Cardiac muscle cell (in vitro differentiated cells and primary cell): ENCODE measurements around the gene AUTS2. TPM values are rescaled to one million over a fixed set of nuclear protein-coding genes. Genes with fewer than 3 reads are reported as not detected.

Source experiments
- DNase-seq, 2 donors: peaks; one replicate each; pipeline versions ENCODE4 v3.0.0 to v3.0.0-alpha.2; 2010 to 2017; ENCODE audit warnings: low read depth in 1 of 2, low spot score in 1 of 2
- H3K27ac ChIP-seq: fragments of 200-600 bp; sonication (generic); 2 replicates; pipeline ENCODE4 v1.5.1; 2016
- H3K27me3 ChIP-seq: fragments of 200-600 bp; sonication (generic); 2 replicates; pipeline ENCODE4 v1.6.0; 2016; ENCODE audit warnings: control low read depth
- H3K36me3 ChIP-seq: fragments of 200-600 bp; sonication (generic); 2 replicates; pipeline ENCODE4 v1.5.1; 2016; ENCODE audit warnings: control low read depth
- H3K4me1 ChIP-seq: fragments of 200-600 bp; sonication (generic); 2 replicates; pipeline ENCODE4 v1.8.1; 2017; ENCODE audit warnings: low read depth, mild to moderate bottlenecking, mixed run types
- H3K4me3 ChIP-seq: fragments of 200-600 bp; sonication (generic); 2 replicates; pipeline ENCODE4 v1.5.1; 2016; ENCODE audit warnings: mild to moderate bottlenecking
- H3K9me3 ChIP-seq: fragments of 200-600 bp; sonication (generic); 2 replicates; pipeline ENCODE4 v1.5.1; 2017; ENCODE audit warnings: low read depth, mild to moderate bottlenecking, control low read depth
- polyA plus RNA-seq: library from polyadenylated mRNA; unstranded; fragments of >200 nt; fragmentation: Nextera tagmentation; extraction: Ambion mirVana; gene quantifications from 2 replicates; pipeline ENCODE4 v1.2.1, GENCODE V29; 2016
- total RNA-seq: library from RNA; depleted of rRNA; stranded (reverse); fragments of >200 nt; gene quantifications from 2 replicates; pipeline ENCODE4 v1.2.3, GENCODE V29; 2016
- TF ChIP-seq, protein P1 (sequence below): IDR thresholded peaks from 2 replicates; pipeline ENCODE4 v1.5.1; 2012; ENCODE audit warnings: low read depth, mild to moderate bottlenecking, low read length

AUTS2 gene
- total and polyA plus RNA-seq, 2 experiments from 2014 or later: 41.0 to 45.5 TPM

DNA sequence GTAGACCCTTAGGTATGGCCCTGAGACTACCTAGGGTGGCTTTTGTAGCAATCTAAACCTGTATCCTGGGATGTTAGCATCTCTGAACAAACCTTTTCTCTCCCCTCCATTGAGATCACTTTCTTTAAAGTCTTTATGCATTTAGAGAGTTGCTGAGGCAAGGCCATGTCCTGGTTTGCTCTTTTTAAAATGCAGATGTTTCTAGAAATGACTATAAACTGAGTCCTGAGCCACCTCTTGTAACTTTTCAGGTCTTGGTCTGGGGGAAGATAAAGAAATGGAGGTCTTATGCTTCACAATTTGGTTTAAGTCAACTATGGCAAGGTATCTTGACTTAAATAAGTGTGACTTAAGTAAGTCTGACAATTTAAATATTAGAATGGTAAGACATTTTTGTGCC is 78.0 kb downstream of the AUTS2 start:
- DNase-seq: no peak
- TF ChIP-seq, protein P1, sequence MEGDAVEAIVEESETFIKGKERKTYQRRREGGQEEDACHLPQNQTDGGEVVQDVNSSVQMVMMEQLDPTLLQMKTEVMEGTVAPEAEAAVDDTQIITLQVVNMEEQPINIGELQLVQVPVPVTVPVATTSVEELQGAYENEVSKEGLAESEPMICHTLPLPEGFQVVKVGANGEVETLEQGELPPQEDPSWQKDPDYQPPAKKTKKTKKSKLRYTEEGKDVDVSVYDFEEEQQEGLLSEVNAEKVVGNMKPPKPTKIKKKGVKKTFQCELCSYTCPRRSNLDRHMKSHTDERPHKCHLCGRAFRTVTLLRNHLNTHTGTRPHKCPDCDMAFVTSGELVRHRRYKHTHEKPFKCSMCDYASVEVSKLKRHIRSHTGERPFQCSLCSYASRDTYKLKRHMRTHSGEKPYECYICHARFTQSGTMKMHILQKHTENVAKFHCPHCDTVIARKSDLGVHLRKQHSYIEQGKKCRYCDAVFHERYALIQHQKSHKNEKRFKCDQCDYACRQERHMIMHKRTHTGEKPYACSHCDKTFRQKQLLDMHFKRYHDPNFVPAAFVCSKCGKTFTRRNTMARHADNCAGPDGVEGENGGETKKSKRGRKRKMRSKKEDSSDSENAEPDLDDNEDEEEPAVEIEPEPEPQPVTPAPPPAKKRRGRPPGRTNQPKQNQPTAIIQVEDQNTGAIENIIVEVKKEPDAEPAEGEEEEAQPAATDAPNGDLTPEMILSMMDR: no peak
- H3K27me3 ChIP-seq: no peaks in the 10 kb centered on the region
- peaks cover 29% of the 10 kb centered on the region for H3K4me1 ChIP-seq
- no peak overlapping the region for H3K4me3 ChIP-seq
- H3K9me3 ChIP-seq: no peaks in the 10 kb centered on the region
- H3K36me3 ChIP-seq: no peaks in the 10 kb centered on the region
- no peak overlapping the region for H3K27ac ChIP-seq

DNA sequence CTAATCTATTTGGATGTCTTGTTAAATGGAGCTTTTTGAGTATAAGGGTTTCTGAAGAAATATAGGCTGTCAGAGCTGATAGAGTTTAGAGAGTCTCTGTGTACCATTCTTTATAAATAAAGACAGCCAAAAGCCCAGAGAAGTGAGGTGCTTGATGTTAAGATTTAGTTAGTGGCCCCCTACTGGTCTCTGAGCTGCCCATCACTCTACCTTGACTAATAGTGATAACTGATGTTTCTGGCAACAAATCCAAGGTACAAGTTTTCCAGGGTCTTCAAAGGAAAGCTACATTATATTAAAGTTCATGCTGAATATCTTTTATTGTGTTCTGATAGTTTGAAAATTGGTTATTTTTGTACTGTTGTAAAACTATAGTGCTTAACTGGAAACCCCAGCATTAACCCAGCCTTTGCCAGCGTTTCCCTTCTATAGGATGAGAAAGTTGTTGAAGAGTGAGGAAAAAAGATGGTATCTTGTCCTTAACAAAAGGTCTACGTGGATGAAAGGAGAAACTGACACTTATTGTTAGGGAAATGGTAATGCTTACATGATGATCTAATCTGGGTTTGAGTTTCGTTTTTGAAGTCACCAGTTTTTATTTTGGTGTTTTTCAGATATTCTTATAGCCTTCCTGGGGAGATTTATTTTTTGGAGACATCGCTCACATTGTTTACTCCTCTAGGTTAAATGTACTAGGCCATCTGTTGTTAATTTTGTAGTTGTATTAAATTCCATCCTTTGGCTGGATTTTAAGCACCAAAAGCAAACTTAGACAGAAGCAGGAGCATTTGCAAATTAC is 79.0 kb downstream of the AUTS2 start:
- Histone ChIP-seq H3K4me3 (no peak overlapping the region), H3K27ac (no peak overlapping the region), H3K36me3 (no peaks in the 10 kb centered on the region), H3K9me3 (no peaks in the 10 kb centered on the region), H3K4me1 (peaks cover 32% of the 10 kb centered on the region), H3K27me3 (no peaks in the 10 kb centered on the region)
- TF ChIP-seq, protein P1: peak; percentile 32
- no peak for DNase-seq

DNA sequence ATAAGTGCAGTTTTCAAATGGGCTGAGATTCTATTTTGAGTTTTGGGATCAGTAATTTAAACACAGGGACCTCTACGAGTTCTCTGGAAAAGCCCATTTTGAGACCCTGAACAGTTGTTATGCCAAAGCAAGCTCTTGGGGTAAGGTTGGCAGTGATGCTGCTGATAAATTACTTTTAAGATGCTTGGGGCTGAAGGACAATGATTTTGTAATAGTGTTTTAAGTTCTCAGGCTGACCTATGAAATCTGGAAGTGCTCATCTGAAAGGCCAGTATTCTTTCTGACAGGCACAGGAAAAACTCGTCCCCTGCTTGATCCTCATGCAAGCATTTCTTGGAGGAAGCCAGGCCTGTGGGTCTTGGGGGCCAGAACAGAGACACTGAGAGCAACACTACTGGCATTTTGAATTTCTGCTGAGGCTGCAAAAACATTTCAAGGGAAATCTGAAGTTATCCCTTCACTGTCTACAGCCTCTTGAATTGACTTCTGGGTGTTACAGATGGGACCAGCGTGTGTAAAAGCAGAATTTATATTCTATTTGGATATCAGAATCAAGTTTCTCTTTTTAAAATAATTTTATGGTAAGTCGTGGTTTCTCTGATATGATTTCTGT is 79.7 kb downstream of the AUTS2 start:
- TF ChIP-seq, protein P1: no peak
- Histone ChIP-seq H3K9me3 (no peaks in the 10 kb centered on the region), H3K4me3 (no peak overlapping the region), H3K36me3 (no peaks in the 10 kb centered on the region), H3K27me3 (no peaks in the 10 kb centered on the region), H3K4me1 (peaks cover 30% of the 10 kb centered on the region), H3K27ac (no peak overlapping the region)
- DNase-seq: no peak

DNA sequence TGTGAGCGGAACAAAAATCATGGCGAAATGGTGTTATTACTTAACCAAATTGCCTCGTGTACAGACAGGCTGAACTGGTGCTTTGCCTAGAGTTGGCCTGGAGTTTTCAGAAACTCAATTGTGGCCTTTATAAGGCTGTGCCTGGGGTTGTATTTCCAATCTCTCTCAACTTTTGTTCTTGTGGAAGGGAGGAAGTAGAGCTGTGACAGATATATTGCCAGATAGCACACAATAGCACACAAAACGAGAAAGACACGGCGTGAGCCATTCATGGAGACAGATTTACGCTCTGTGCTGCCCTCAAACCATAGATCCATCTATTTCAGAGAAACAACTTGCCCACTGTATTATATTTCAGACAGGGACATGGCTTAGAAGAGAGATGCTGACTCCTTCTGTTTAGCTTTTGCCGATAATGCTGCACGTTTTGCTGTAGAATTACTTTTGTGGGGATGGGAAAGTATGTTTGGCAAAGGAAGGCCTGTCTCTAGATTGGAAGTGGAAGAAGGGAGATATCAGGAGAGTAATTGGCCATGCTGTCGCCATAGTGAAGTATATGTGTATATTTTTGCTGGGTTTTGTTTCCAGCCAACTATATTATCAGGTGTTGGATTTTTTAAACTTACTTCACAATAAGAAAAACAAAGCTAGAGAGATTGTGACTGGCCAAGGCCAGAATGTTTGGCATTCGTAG is 80.4 kb downstream of the AUTS2 start:
- Histone ChIP-seq H3K27ac (no peak overlapping the region), H3K4me3 (no peak overlapping the region), H3K4me1 (peaks cover 23% of the 10 kb centered on the region), H3K27me3 (no peaks in the 10 kb centered on the region), H3K36me3 (no peaks in the 10 kb centered on the region), H3K9me3 (no peaks in the 10 kb centered on the region)
- TF ChIP-seq, protein P1: no peak
- peak in 1 of 2 donors; percentile 48 for DNase-seq

DNA sequence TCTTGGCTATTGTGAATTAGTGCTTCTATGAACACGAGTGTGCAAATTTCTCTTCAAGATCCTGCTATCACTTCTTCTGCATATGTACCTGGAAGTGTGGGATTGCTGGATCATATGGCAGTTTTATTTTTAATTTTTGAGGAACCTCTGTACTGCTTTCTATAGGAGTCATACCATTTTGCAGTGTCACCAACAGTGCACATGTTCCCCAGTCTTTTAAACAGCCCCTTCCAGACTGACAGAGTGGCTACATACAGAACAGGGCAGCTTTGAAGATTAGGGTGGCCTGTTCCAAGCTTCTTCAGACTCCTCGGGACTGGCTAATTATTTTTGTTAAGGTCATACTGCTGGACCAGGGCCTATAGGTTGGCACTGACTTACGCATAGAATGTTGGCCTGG is 82.9 kb downstream of the AUTS2 start:
- no peak overlapping the region for H3K27ac ChIP-seq
- no peaks in the 10 kb centered on the region for H3K36me3 ChIP-seq
- H3K9me3 ChIP-seq: no peaks in the 10 kb centered on the region
- peaks cover 30% of the 10 kb centered on the region for H3K4me1 ChIP-seq
- H3K27me3 ChIP-seq: no peaks in the 10 kb centered on the region
- no peak overlapping the region for H3K4me3 ChIP-seq
- no peak for DNase-seq
- TF ChIP-seq, protein P1: no peak
